ENCODE measurements around the gene HOXA6. TPM values are rescaled to one million over a fixed set of nuclear protein-coding genes. Genes with fewer than 3 reads are reported as not detected.

Gene HOXA6
- polyA plus RNA-seq, 3 donors = not detected

GRCh38 chr7:27137640-27138315, 9.8 kb downstream of the HOXA6 start:
- Histone ChIP-seq H3K27me3 (ENCODE audit: control insufficient read depth in 2 of 2, insufficient read depth in 2 of 2, low read length in 2 of 2) (peaks cover 12 to 36% of the 10 kb centered on the region in 2 donors), H3K9ac (ENCODE audit: insufficient read depth, low read length, poor library complexity, severe bottlenecking) (no peak overlapping the region), H3K4me2 (replicated peaks; ENCODE audit: extremely low read depth, low read length, poor library complexity, severe bottlenecking) (no peak overlapping the region), H3K79me2 (ENCODE audit: insufficient read depth, low read length) (no peaks in the 10 kb centered on the region), H3K36me3 (replicated peaks in 1 of 2; ENCODE audit: control insufficient read depth in 1 of 2, insufficient read depth in 2 of 2, low read length in 2 of 2) (no peaks in the 10 kb centered on the region), H3K4me1 (ENCODE audit: control insufficient read depth in 1 of 2, insufficient read depth in 2 of 2, low read length in 2 of 2) (peaks cover 16 to 28% of the 10 kb centered on the region in 2 donors), H4K20me1 (ENCODE audit: insufficient read depth, low read length) (no peaks in the 10 kb centered on the region), H3K9me3 (replicated peaks in 1 of 2; ENCODE audit: control insufficient read depth in 1 of 2, insufficient read depth in 1 of 2, low read length in 2 of 2) (no peaks in the 10 kb centered on the region), H2AFZ (ENCODE audit: insufficient read depth, low read depth, low read length, poor library complexity, severe bottlenecking) (no peak overlapping the region), H3K27ac (ENCODE audit: low read depth in 1 of 2, low read length in 2 of 2) (no peak overlapping the region), H3K4me3 (replicated peaks in 1 of 3; ENCODE audit: low read depth in 2 of 3, low read length in 3 of 3) (no peak overlapping the region)
- peaks cover 14 to 35% (median 17%) of the 10 kb centered on the region in 3 donors for H3K27me3 Mint-ChIP-seq (ENCODE audit: low read depth in 3 of 3)
- H3K27ac Mint-ChIP-seq = no peak overlapping the region
- no peak for DNase-seq
- peaks cover 0 to 2% of the 10 kb centered on the region in 2 donors for H3K36me3 Mint-ChIP-seq
- H3K4me1 Mint-ChIP-seq = peaks cover 35% of the 10 kb centered on the region
- peaks cover 1 to 13% (median 3%) of the 10 kb centered on the region in 7 donors for H3K9me3 Mint-ChIP-seq
- no CpG with 5 or more reads among the region's 2 CpGs for WGBS (ENCODE audit: insufficient coverage)
- intact Hi-C loops (cut with micrococcal nuclease) = no loop called here
- TF ChIP-seq CTCF (IDR thresholded peaks at IDR 0.05) = no peak
- H3K4me3 Mint-ChIP-seq = peak overlapping the region in 1 of 2 donors; percentile 12

GRCh38 chr7:27134392-27134791, 13.2 kb downstream of the HOXA6 start:
- Mint-ChIP-seq H3K4me1 (peaks cover 41% of the 10 kb centered on the region), H3K27me3 (ENCODE audit: low read depth in 3 of 3) (peaks cover 6 to 24% (median 10%) of the 10 kb centered on the region in 3 donors), H3K27ac (no peak overlapping the region), H3K36me3 (peaks cover 0 to 2% of the 10 kb centered on the region in 2 donors), H3K4me3 (peak overlapping the region in 1 of 2 donors; percentile 22), H3K9me3 (peaks cover 0 to 9% (median 1%) of the 10 kb centered on the region in 7 donors)
- Histone ChIP-seq H2AFZ (ENCODE audit: insufficient read depth, low read depth, low read length, poor library complexity, severe bottlenecking) (no peak overlapping the region), H3K27ac (ENCODE audit: low read depth in 1 of 2, low read length in 2 of 2) (no peak overlapping the region), H3K4me1 (ENCODE audit: control insufficient read depth in 1 of 2, insufficient read depth in 2 of 2, low read length in 2 of 2) (peaks cover 16 to 36% of the 10 kb centered on the region in 2 donors), H3K36me3 (replicated peaks in 1 of 2; ENCODE audit: control insufficient read depth in 1 of 2, insufficient read depth in 2 of 2, low read length in 2 of 2) (no peaks in the 10 kb centered on the region), H3K9me3 (replicated peaks in 1 of 2; ENCODE audit: control insufficient read depth in 1 of 2, insufficient read depth in 1 of 2, low read length in 2 of 2) (no peaks in the 10 kb centered on the region), H3K79me2 (ENCODE audit: insufficient read depth, low read length) (no peaks in the 10 kb centered on the region), H3K4me3 (replicated peaks in 1 of 3; ENCODE audit: low read depth in 2 of 3, low read length in 3 of 3) (no peak overlapping the region), H3K4me2 (replicated peaks; ENCODE audit: extremely low read depth, low read length, poor library complexity, severe bottlenecking) (no peak overlapping the region), H3K9ac (ENCODE audit: insufficient read depth, low read length, poor library complexity, severe bottlenecking) (no peak overlapping the region), H4K20me1 (ENCODE audit: insufficient read depth, low read length) (no peaks in the 10 kb centered on the region), H3K27me3 (ENCODE audit: control insufficient read depth in 2 of 2, insufficient read depth in 2 of 2, low read length in 2 of 2) (peaks cover 12 to 25% of the 10 kb centered on the region in 2 donors)
- intact Hi-C loops (cut with micrococcal nuclease) = loop anchor here in 1 of 2 donors (2.0 kb wide), 1 partner anchor 38 kb away; no protein-coding TSS in a partner anchor
- no peak for TF ChIP-seq CTCF (IDR thresholded peaks at IDR 0.05)
- WGBS (ENCODE audit: insufficient coverage) = 0% methylated on average over 2 of the region's 2 CpGs
- peak in 2 of 3 donors; percentile 54 to 86 for DNase-seq

All from CD14-positive monocyte (primary cell).